Measurements from ENCODE around the gene TDG.

TDG gene

DNA sequence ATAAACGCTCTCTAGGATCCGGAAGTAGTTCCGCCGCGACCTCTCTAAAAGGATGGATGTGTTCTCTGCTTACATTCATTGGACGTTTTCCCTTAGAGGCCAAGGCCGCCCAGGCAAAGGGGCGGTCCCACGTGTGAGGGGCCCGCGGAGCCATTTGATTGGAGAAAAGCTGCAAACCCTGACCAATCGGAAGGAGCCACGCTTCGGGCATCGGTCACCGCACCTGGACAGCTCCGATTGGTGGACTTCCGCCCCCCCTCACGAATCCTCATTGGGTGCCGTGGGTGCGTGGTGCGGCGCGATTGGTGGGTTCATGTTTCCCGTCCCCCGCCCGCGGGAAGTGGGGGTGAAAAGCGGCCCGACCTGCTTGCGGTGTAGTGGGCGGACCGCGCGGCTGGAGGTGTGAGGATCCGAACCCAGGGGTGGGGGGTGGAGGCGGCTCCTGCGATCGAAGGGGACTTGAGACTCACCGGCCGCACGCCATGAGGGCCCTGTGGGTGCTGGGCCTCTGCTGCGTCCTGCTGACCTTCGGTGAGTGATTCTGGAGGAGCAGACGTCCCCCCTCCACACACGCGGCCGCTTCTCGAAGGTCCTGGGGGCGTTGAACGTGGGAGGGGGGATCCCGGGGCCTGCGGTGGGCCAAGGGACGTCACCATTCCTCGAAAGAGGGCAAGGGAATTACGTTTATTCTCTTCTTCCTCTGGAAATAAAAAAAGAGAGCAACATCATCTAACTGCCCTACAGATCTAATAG, 35.5 kb upstream of the TDG start, which contains the start of gene HSP90B1:
Gene HSP90B1, plus strand, starts transcription at position 377 of the 753 bp plus-strand sequence. Its CDS starts 106 bp downstream, at position 483.
- peaks cover 28% of the 10 kb centered on the region for H4K20me1 ChIP-seq (ENCODE audit: insufficient read depth, low read length)
- peaks cover 26% of the 10 kb centered on the region; the same call in 1 of the 2 replicates for H3K36me3 ChIP-seq (replicated peaks; ENCODE audit: insufficient read depth, low read length)
- peak within 1 kb of the TSS; percentile 87 for H3K4me3 ChIP-seq (ENCODE audit: low read length)
- H2AFZ ChIP-seq (ENCODE audit: low read length), result peak within 1 kb of the TSS; percentile 55
- no peaks in the 10 kb centered on the region for H3K27me3 ChIP-seq (replicated peaks; ENCODE audit: insufficient read depth, low read length)
- peak; percentile 100 for DNase-seq
- H3K9ac ChIP-seq (ENCODE audit: low read length), result peak within 1 kb of the TSS; percentile 99
- TF ChIP-seq EZH2 (optimal IDR thresholded peaks at IDR 0.05; ENCODE audit: low read depth, low read length) (no peak), EZH2phosphoT487 (IDR thresholded peaks at IDR 0.05; ENCODE audit: low read length) (no peak)
- TF ChIP-seq, protein P1, sequence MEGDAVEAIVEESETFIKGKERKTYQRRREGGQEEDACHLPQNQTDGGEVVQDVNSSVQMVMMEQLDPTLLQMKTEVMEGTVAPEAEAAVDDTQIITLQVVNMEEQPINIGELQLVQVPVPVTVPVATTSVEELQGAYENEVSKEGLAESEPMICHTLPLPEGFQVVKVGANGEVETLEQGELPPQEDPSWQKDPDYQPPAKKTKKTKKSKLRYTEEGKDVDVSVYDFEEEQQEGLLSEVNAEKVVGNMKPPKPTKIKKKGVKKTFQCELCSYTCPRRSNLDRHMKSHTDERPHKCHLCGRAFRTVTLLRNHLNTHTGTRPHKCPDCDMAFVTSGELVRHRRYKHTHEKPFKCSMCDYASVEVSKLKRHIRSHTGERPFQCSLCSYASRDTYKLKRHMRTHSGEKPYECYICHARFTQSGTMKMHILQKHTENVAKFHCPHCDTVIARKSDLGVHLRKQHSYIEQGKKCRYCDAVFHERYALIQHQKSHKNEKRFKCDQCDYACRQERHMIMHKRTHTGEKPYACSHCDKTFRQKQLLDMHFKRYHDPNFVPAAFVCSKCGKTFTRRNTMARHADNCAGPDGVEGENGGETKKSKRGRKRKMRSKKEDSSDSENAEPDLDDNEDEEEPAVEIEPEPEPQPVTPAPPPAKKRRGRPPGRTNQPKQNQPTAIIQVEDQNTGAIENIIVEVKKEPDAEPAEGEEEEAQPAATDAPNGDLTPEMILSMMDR (IDR thresholded peaks at IDR 0.05; ENCODE audit: low read length), result no peak
- H3K4me1 ChIP-seq (ENCODE audit: low read length), result peaks cover 52% of the 10 kb centered on the region
- H3K79me2 ChIP-seq (ENCODE audit: low read length), result peaks cover 54% of the 10 kb centered on the region
- no peaks in the 10 kb centered on the region for H3K9me3 ChIP-seq (replicated peaks; ENCODE audit: insufficient read depth, low read length)
- peak within 1 kb of the TSS; percentile 94 for H3K4me2 ChIP-seq (ENCODE audit: low read depth, low read length)
- peak within 1 kb of the TSS; percentile 100 for H3K27ac ChIP-seq (ENCODE audit: low read length)
- H3F3A ChIP-seq (ENCODE audit: insufficient read depth, low read length), result peaks cover 39% of the 10 kb centered on the region
- H3K9me2 ChIP-seq (replicated peaks; ENCODE audit: insufficient read depth, low read length), result no peaks in the 10 kb centered on the region

DNA sequence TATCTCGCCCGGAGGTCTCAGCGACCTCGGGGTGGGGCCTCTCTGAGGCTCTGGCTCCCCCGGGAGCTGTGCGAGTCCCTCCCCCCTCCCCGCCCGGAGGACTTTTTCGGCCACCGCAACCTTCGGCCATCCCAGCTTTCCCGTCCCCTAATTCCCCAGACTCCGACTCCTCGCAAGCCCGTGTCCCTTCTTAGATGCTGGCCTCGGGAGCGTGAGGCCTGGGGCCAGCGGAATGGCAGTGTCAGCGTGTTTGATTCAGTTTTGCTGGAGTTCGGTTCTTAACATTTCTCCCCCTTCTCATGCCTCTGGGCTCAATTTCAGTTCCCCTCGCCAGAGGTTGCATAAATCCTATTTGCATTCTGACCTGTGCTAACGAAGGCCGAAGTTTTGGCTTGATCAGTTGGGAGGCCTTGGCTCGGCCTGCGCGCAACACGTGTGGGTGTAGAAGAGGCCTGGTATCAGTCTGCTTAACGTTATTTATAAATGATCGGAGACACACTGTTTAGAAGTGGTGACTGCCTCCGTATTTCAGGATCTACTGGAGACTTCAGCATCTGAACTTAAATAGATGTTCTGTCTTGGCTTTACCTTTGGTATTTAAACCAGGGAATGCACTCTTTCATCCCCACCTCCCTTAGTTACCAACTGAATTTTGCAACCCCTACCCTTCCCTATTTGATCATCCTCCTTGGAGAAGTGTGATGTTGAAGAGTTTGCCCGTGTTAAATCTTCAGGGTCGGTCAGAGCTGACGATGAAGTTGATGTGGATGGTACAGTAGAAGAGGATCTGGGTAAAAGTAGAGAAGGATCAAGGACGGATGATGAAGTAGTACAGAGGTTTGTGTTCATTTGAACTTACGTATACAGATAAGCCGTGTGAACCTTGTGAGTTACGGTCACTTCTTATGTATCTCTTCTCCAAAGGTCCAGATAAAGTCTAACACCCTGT, 34.6 kb upstream of the TDG start:
- peak overlapping the region; percentile 98 for H3K9ac ChIP-seq (ENCODE audit: low read length)
- H3K27ac ChIP-seq (ENCODE audit: low read length), result peak overlapping the region; percentile 76
- peaks cover 52% of the 10 kb centered on the region for H3K4me1 ChIP-seq (ENCODE audit: low read length)
- DNase-seq, result peak; percentile 37
- H3K9me2 ChIP-seq (replicated peaks; ENCODE audit: insufficient read depth, low read length), result no peaks in the 10 kb centered on the region
- peaks cover 32% of the 10 kb centered on the region for H4K20me1 ChIP-seq (ENCODE audit: insufficient read depth, low read length)
- H3K4me2 ChIP-seq (ENCODE audit: low read depth, low read length), result peak overlapping the region; percentile 94
- no peaks in the 10 kb centered on the region for H3K9me3 ChIP-seq (replicated peaks; ENCODE audit: insufficient read depth, low read length)
- H3F3A ChIP-seq (ENCODE audit: insufficient read depth, low read length), result peaks cover 42% of the 10 kb centered on the region
- peaks cover 62% of the 10 kb centered on the region for H3K79me2 ChIP-seq (ENCODE audit: low read length)
- H3K4me3 ChIP-seq (ENCODE audit: low read length), result peak overlapping the region; percentile 84
- no peaks in the 10 kb centered on the region for H3K27me3 ChIP-seq (replicated peaks; ENCODE audit: insufficient read depth, low read length)
- H3K36me3 ChIP-seq (replicated peaks; ENCODE audit: insufficient read depth, low read length), result peaks cover 26% of the 10 kb centered on the region; the same call in 1 of the 2 replicates
- TF ChIP-seq EZH2 (optimal IDR thresholded peaks at IDR 0.05; ENCODE audit: low read depth, low read length) (no peak), EZH2phosphoT487 (IDR thresholded peaks at IDR 0.05; ENCODE audit: low read length) (no peak)
- TF ChIP-seq, protein P1 (IDR thresholded peaks at IDR 0.05; ENCODE audit: low read length), result no peak
- H2AFZ ChIP-seq (ENCODE audit: low read length), result 0 out of 2 replicates have a peak overlapping the region, but pooled peaks have one; percentile 1

DNA sequence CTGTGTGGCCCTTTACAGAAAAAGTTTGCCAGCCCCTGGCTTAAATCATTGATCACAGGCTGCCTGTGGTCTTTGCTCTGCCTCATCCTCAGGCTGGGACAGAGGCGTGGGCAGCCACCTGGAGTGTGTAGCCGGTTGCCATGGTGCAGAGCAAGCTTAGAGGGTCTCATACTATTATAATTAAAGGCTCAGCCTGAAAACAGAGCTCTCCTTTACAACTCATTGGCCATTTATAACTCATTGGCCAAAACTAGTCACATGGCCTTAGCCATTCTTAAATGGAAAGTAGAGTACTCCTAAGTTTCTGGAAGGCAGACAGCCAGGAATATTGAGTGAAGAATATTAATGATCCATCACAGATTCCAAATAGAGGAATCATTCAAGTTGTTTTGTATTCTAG, 32.4 kb upstream of the TDG start:
- Histone ChIP-seq H3K4me3 (ENCODE audit: low read length) (peak overlapping the region; percentile 84), H3F3A (ENCODE audit: insufficient read depth, low read length) (peaks cover 48% of the 10 kb centered on the region), H3K36me3 (replicated peaks; ENCODE audit: insufficient read depth, low read length) (peaks cover 38% of the 10 kb centered on the region; the same call in 1 of the 2 replicates), H3K4me2 (ENCODE audit: low read depth, low read length) (peak overlapping the region; percentile 94), H3K27ac (ENCODE audit: low read length) (peak overlapping the region; percentile 76; the same call in 1 of the 2 replicates), H3K79me2 (ENCODE audit: low read length) (peaks cover 80% of the 10 kb centered on the region), H2AFZ (ENCODE audit: low read length) (no peak overlapping the region), H4K20me1 (ENCODE audit: insufficient read depth, low read length) (peaks cover 34% of the 10 kb centered on the region), H3K27me3 (replicated peaks; ENCODE audit: insufficient read depth, low read length) (no peaks in the 10 kb centered on the region), H3K9me2 (replicated peaks; ENCODE audit: insufficient read depth, low read length) (no peaks in the 10 kb centered on the region), H3K9ac (ENCODE audit: low read length) (peak overlapping the region; percentile 98; the same call in 1 of the 2 replicates), H3K4me1 (ENCODE audit: low read length) (peaks cover 46% of the 10 kb centered on the region), H3K9me3 (replicated peaks; ENCODE audit: insufficient read depth, low read length) (no peaks in the 10 kb centered on the region)
- no peak for TF ChIP-seq EZH2 (optimal IDR thresholded peaks at IDR 0.05; ENCODE audit: low read depth, low read length)
- TF ChIP-seq EZH2phosphoT487 (IDR thresholded peaks at IDR 0.05; ENCODE audit: low read length), result no peak
- TF ChIP-seq, protein P1 (IDR thresholded peaks at IDR 0.05; ENCODE audit: low read length), result no peak
- no peak for DNase-seq
